ENCODE results near the gene NEDD4. TPM values are rescaled to one million over a fixed set of nuclear protein-coding genes. Genes with fewer than 3 reads are reported as not detected.

Gene NEDD4
- total RNA-seq, 2 donors from 2014 or later = 10.4 to 16.5 TPM

DNA sequence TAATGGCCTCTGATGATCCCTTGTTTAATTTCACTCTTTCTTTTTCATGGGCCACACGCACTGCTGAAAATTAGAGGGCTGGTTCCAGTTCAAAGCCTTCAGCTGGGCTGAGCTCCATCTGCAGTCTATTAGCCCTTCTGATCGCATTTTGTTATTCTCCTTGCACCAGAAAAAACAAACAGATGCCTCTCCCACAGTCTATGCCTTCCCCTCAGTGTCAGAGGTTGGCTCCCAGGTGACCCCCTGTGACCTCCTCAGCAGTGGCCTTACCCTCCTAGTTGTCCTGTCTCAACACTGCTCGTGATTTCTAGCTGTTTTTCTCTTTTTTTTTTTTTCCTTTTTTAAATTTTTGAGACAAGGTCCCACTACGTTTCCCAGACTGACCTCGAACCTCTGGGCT lies 173.4 kb downstream of the NEDD4 start:
- no peak overlapping the region for H3K4me3 Mint-ChIP-seq
- H3K4me1 Mint-ChIP-seq = peaks cover 5% of the 10 kb centered on the region
- WGBS, 2 experiments (ENCODE audit: insufficient coverage in 1 of 2, insufficient read length in 1 of 2) = 86 to 94% methylated on average over 5 of the region's 5 CpGs

DNA sequence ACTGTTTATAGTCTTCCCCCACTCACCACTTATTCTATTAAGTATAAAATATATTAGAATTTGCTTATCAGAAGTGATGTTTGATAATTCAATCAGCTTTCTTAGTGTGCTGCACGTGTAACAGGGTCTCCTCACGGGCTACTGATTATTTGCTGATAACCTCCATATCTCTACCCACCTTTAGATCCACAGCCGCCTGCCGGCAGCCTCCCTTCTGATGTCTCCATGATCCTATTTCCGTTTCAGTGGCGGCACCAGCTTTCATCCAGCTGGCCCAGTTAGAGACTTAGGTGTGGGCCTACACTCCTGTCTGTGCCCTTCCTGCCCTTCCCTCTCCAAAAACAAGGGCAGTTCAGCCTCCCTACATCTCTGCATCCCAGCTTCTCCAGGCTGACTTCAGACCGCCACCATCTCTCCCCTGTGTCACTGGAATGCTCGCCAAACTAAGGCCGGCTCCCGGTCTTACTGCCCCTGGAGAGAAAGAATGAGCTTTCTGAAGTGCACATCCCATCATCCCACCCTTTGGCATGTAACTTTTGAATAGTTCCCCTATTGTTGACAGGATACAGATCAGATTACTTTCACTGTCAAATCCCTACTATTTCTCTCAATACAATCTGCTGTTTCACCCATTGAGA lies 173.9 kb downstream of the NEDD4 start:
- no peaks in the 10 kb centered on the region for H3K9me3 Mint-ChIP-seq
- H3K4me3 Mint-ChIP-seq = no peak overlapping the region
- Histone ChIP-seq H3K9ac (ENCODE audit: extremely low read depth, low read length, poor library complexity, severe bottlenecking) (no peak overlapping the region), H3K9me3 (ENCODE audit: control insufficient read depth, low read length) (no peaks in the 10 kb centered on the region), H3K27me3 (ENCODE audit: control insufficient read depth, insufficient read depth, low read length, poor library complexity, severe bottlenecking) (peaks cover 81% of the 10 kb centered on the region), H3K27ac (ENCODE audit: low read depth, low read length) (no peak overlapping the region), H3K36me3 (ENCODE audit: control insufficient read depth, insufficient read depth, low read length) (no peaks in the 10 kb centered on the region), H3K4me3 (ENCODE audit: low read length) (no peak overlapping the region), H3K4me1 (ENCODE audit: control insufficient read depth, insufficient read depth, low read length) (no peaks in the 10 kb centered on the region)
- H3K36me3 Mint-ChIP-seq (ENCODE audit: low read depth) = no peaks in the 10 kb centered on the region
- DNase-seq = no peak
- peaks cover 61% of the 10 kb centered on the region for H3K27me3 Mint-ChIP-seq (ENCODE audit: insufficient read depth)
- TF ChIP-seq CTCF (conservative IDR thresholded peaks at IDR 0.05) = no peak
- no peak overlapping the region for H3K27ac Mint-ChIP-seq
- 86 to 93% methylated on average over 10 of the region's 10 CpGs for WGBS, 2 experiments (ENCODE audit: insufficient coverage in 1 of 2, insufficient read length in 1 of 2)
- H3K4me1 Mint-ChIP-seq = peaks cover 5% of the 10 kb centered on the region

More for the DNA sequence above, 173.4 kb downstream of the NEDD4 start:
- Histone ChIP-seq H3K9ac (ENCODE audit: extremely low read depth, low read length, poor library complexity, severe bottlenecking) (no peak overlapping the region), H3K36me3 (ENCODE audit: control insufficient read depth, insufficient read depth, low read length) (no peaks in the 10 kb centered on the region), H3K9me3 (ENCODE audit: control insufficient read depth, low read length) (no peaks in the 10 kb centered on the region), H3K4me3 (ENCODE audit: low read length) (no peak overlapping the region), H3K4me1 (ENCODE audit: control insufficient read depth, insufficient read depth, low read length) (no peaks in the 10 kb centered on the region), H3K27ac (ENCODE audit: low read depth, low read length) (no peak overlapping the region), H3K27me3 (ENCODE audit: control insufficient read depth, insufficient read depth, low read length, poor library complexity, severe bottlenecking) (peaks cover 81% of the 10 kb centered on the region)
- DNase-seq = no peak
- Mint-ChIP-seq H3K9me3 (no peaks in the 10 kb centered on the region), H3K36me3 (ENCODE audit: low read depth) (no peaks in the 10 kb centered on the region), H3K27me3 (ENCODE audit: insufficient read depth) (peaks cover 66% of the 10 kb centered on the region), H3K27ac (no peak overlapping the region)
- no peak for TF ChIP-seq CTCF (conservative IDR thresholded peaks at IDR 0.05)

- H3K4me3 Mint-ChIP-seq = no peak overlapping the region
- Histone ChIP-seq H3K9me3 (ENCODE audit: control insufficient read depth, low read length) (no peaks in the 10 kb centered on the region), H3K9ac (ENCODE audit: extremely low read depth, low read length, poor library complexity, severe bottlenecking) (no peak overlapping the region), H3K4me1 (ENCODE audit: control insufficient read depth, insufficient read depth, low read length) (no peaks in the 10 kb centered on the region), H3K4me3 (ENCODE audit: low read length) (no peak overlapping the region), H3K27ac (ENCODE audit: low read depth, low read length) (no peak overlapping the region), H3K36me3 (ENCODE audit: control insufficient read depth, insufficient read depth, low read length) (no peaks in the 10 kb centered on the region), H3K27me3 (ENCODE audit: control insufficient read depth, insufficient read depth, low read length, poor library complexity, severe bottlenecking) (peaks cover 64% of the 10 kb centered on the region)
- no peak for TF ChIP-seq CTCF (conservative IDR thresholded peaks at IDR 0.05)
- peaks cover 39% of the 10 kb centered on the region for H3K27me3 Mint-ChIP-seq (ENCODE audit: insufficient read depth)
- no peak for DNase-seq
- H3K27ac Mint-ChIP-seq = no peak overlapping the region
- no peaks in the 10 kb centered on the region for H3K9me3 Mint-ChIP-seq
- no peaks in the 10 kb centered on the region for H3K36me3 Mint-ChIP-seq (ENCODE audit: low read depth)
- H3K4me1 Mint-ChIP-seq = peaks cover 5% of the 10 kb centered on the region
Measured at GRCh38 chr15:55816017-55816416, 177.4 kb downstream of the NEDD4 start.
